Loucy (cell line): ENCODE results near the gene CCDC6.

Experiments used
- H2AFZ ChIP-seq: fragments of 200-600 bp; sonication (generic); 2 replicates; pipeline ENCODE4 v1.6.0; 2016; ENCODE audit warnings: antibody characterized with exemption, mild to moderate bottlenecking, low read length, moderate library complexity
- H3F3A ChIP-seq: fragments of 200-600 bp; 2 replicates; pipeline ENCODE4 v1.6.0; 2016; ENCODE audit warnings: antibody characterized with exemption, low read depth, mild to moderate bottlenecking
- H3K27me3 ChIP-seq: fragments of 200-600 bp; sonication (generic); 2 replicates; pipeline ENCODE4 v1.6.1; 2014; ENCODE audit warnings: low read length, mild to moderate bottlenecking; ENCODE audit not compliant: insufficient read depth, poor library complexity, severe bottlenecking
- H3K36me3 ChIP-seq: fragments of 200-600 bp; sonication (generic); 2 replicates; pipeline ENCODE4 v1.6.1; 2016; ENCODE audit warnings: low read length; ENCODE audit not compliant: insufficient read depth
- H3K4me1 ChIP-seq: fragments of 200-600 bp; sonication (generic); 2 replicates; pipeline ENCODE4 v1.5.1; 2014; ENCODE audit warnings: low read length, mild to moderate bottlenecking; ENCODE audit not compliant: insufficient read depth, poor library complexity, severe bottlenecking
- H3K4me2 ChIP-seq: fragments of 200-600 bp; sonication (generic); 2 replicates; pipeline ENCODE4 v1.6.0; 2014; ENCODE audit warnings: antibody characterized with exemption, low read length, low read depth, mild to moderate bottlenecking; ENCODE audit not compliant: poor library complexity, severe bottlenecking
- H3K4me3 ChIP-seq: fragments of 200-600 bp; sonication (generic); 2 replicates; pipeline ENCODE4 v1.5.1; 2014; ENCODE audit warnings: low read length, mild to moderate bottlenecking, mixed read lengths; ENCODE audit not compliant: poor library complexity, severe bottlenecking
- H3K79me2 ChIP-seq: fragments of 200-600 bp; sonication (generic); 2 replicates; pipeline ENCODE4 v1.6.1; 2014; ENCODE audit warnings: low read length; ENCODE audit not compliant: insufficient read depth
- H3K9ac ChIP-seq: fragments of 200-600 bp; sonication (generic); 2 replicates; pipeline ENCODE4 v1.6.0; 2014; ENCODE audit warnings: mild to moderate bottlenecking, low read depth, low read length, moderate library complexity; ENCODE audit not compliant: poor library complexity, severe bottlenecking
- H3K9me2 ChIP-seq: fragments of 200-600 bp; sonication (generic); replicated peaks from 2 replicates; pipeline ENCODE4 v1.6.1; 2016; ENCODE audit warnings: low read depth, low read length, mixed read lengths
- H3K9me3 ChIP-seq: fragments of 200-600 bp; sonication (generic); 2 replicates; pipeline ENCODE4 v1.6.1; 2014; ENCODE audit warnings: mild to moderate bottlenecking, antibody characterized with exemption, low read length, low read depth; ENCODE audit not compliant: insufficient read depth
- H4K20me1 ChIP-seq: fragments of 200-600 bp; sonication (generic); 2 replicates; pipeline ENCODE4 v1.6.0; 2014; ENCODE audit warnings: antibody characterized with exemption, low read length, mild to moderate bottlenecking; ENCODE audit not compliant: insufficient read depth, poor library complexity, severe bottlenecking
- CTCF ChIP-seq: fragments of 200-600 bp; sonication (generic); conservative IDR thresholded peaks from 2 replicates; pipeline ENCODE4 v1.5.1; 2014; ENCODE audit warnings: mild to moderate bottlenecking, antibody characterized with exemption, low read length
- EZH2phosphoT487 ChIP-seq: fragments of 200-600 bp; IDR thresholded peaks from 2 replicates; pipeline ENCODE4 v1.6.1; 2018; ENCODE audit warnings: antibody characterized with exemption, mild to moderate bottlenecking, moderate library complexity, borderline replicate concordance

CCDC6 gene

GRCh38 chr10:59879363-59879913 lies 26.9 kb downstream of the CCDC6 start:
- no peak overlapping the region for H3K9ac ChIP-seq
- TF ChIP-seq CTCF (no peak), EZH2phosphoT487 (no peak)
- H3K9me3 ChIP-seq: no peaks in the 10 kb centered on the region
- no peak overlapping the region for H3K4me3 ChIP-seq
- 0 out of 2 replicates have a peak, but pooled peaks cover 4% of the 10 kb centered on the region for H3K36me3 ChIP-seq
- peaks cover 28% of the 10 kb centered on the region for H3K4me1 ChIP-seq
- H3K9me2 ChIP-seq: no peaks in the 10 kb centered on the region
- no peaks in the 10 kb centered on the region for H3F3A ChIP-seq
- H3K27me3 ChIP-seq: no peaks in the 10 kb centered on the region
- H4K20me1 ChIP-seq: peaks cover 32% of the 10 kb centered on the region
- no peak overlapping the region for H3K4me2 ChIP-seq
- no peak overlapping the region for H2AFZ ChIP-seq
- H3K79me2 ChIP-seq: peaks cover 86% of the 10 kb centered on the region

- Histone ChIP-seq H3K4me1 (peaks cover 28% of the 10 kb centered on the region), H3K4me2 (no peak overlapping the region)
These were observed 27.4 kb downstream of the CCDC6 start for GRCh38 chr10:59878915-59879314.

GRCh38 chr10:59878289-59878688 lies 28.1 kb downstream of the CCDC6 start:
- Histone ChIP-seq H3K4me3 (no peak overlapping the region), H3F3A (no peaks in the 10 kb centered on the region), H3K36me3 (0 out of 2 replicates have a peak, but pooled peaks cover 4% of the 10 kb centered on the region), H3K9me2 (no peaks in the 10 kb centered on the region), H3K4me2 (no peak overlapping the region), H4K20me1 (peaks cover 32% of the 10 kb centered on the region), H3K79me2 (peaks cover 87% of the 10 kb centered on the region), H3K9ac (no peak overlapping the region), H2AFZ (no peak overlapping the region), H3K4me1 (peaks cover 28% of the 10 kb centered on the region), H3K27me3 (no peaks in the 10 kb centered on the region), H3K9me3 (no peaks in the 10 kb centered on the region)
- TF ChIP-seq CTCF (no peak), EZH2phosphoT487 (no peak)

More at GRCh38 chr10:59878915-59879314, 27.4 kb downstream of the CCDC6 start:
- H3K9me2 ChIP-seq: no peaks in the 10 kb centered on the region
- peaks cover 32% of the 10 kb centered on the region for H4K20me1 ChIP-seq
- H3K9ac ChIP-seq: no peak overlapping the region
- TF ChIP-seq CTCF (no peak), EZH2phosphoT487 (no peak)
- H3F3A ChIP-seq: no peaks in the 10 kb centered on the region
- no peaks in the 10 kb centered on the region for H3K9me3 ChIP-seq
- no peaks in the 10 kb centered on the region for H3K27me3 ChIP-seq
- H3K4me3 ChIP-seq: no peak overlapping the region
- 0 out of 2 replicates have a peak, but pooled peaks cover 4% of the 10 kb centered on the region for H3K36me3 ChIP-seq
- H2AFZ ChIP-seq: no peak overlapping the region
- H3K79me2 ChIP-seq: peaks cover 84% of the 10 kb centered on the region
